ENCODE results near the gene CHST15. TPM values are rescaled to one million over a fixed set of nuclear protein-coding genes. Genes with fewer than 3 reads are reported as not detected.

CHST15 gene
- total and polyA plus RNA-seq, 2 of the 8 experiments (the other 6 are each of a cell fraction or from before 2014, with no cell fraction given), result 8.8 to 9.1 TPM

DNA sequence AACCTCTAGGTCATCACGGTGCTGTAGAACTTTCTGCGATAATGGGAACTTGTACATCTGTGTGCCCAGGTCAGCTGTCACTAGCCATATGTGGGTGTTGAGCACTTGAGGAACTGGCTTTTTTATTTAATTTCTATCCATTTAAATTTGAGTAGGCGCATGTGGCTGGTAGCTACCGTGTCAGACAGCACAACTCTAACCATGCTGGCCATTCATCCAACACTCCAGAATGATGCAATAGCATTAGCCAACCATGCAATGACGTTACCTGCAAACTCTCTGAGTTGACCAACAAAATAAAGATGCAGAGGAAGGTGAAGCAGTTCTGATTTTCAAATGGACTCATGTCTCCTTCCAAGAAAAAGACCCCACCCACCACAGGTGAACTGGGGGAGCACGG lies 24.4 kb upstream of the CHST15 start:
- Histone ChIP-seq H3K79me1 (ENCODE audit: low read depth, low read length) (no peaks in the 10 kb centered on the region), H3K27me3 (replicated peaks in 1 of 4; ENCODE audit: control insufficient read depth in 3 of 4, extremely low read depth in 1 of 4, insufficient read depth in 3 of 4, low read length in 3 of 4) (no peaks in the 10 kb centered on the region; a peak in 1 of 7 replicates), H3K56ac (replicated peaks; ENCODE audit: insufficient read length, low read depth, low read length) (no peak overlapping the region), H4K20me1 (replicated peaks in 1 of 2; ENCODE audit: control insufficient read depth in 1 of 2, insufficient read depth in 2 of 2, low read length in 2 of 2) (peaks cover 0 to 7% of the 10 kb centered on the region in 2 experiments), H2BK5ac (ENCODE audit: low read depth, low read length) (no peak overlapping the region), H3K4me3 (ENCODE audit: extremely low read depth in 1 of 4, insufficient read depth in 2 of 4, low read depth in 3 of 4, low read length in 4 of 4) (no peak overlapping the region), H3K4me1 (replicated peaks in 1 of 4; ENCODE audit: control insufficient read depth in 3 of 4, insufficient read depth in 4 of 4, low read length in 3 of 4) (no peaks in the 10 kb centered on the region; a peak in 1 of 7 replicates), H2BK120ac (replicated peaks; ENCODE audit: low read depth, low read length) (no peak overlapping the region), H3K14ac (ENCODE audit: insufficient read length) (no peak overlapping the region), H2AFZ (ENCODE audit: low read length) (no peak overlapping the region; the same call in 1 of the 2 replicates), H3K23me2 (ENCODE audit: low read depth, low read length) (peaks cover 13% of the 10 kb centered on the region; the same call in 1 of the 2 replicates), H3K4ac (replicated peaks; ENCODE audit: insufficient read length, low read depth, low read length) (no peak overlapping the region), H2BK12ac (ENCODE audit: low read depth, low read length) (no peak overlapping the region), H3K9me3 (ENCODE audit: insufficient read depth in 2 of 2, low read depth in 1 of 2, low read length in 1 of 2) (no peaks in the 10 kb centered on the region), H4K91ac (replicated peaks; ENCODE audit: insufficient read length, low read length) (no peak overlapping the region), H3K4me2 (ENCODE audit: insufficient read depth in 1 of 2, low read depth in 2 of 2, low read length in 2 of 2) (no peak overlapping the region), H4K8ac (ENCODE audit: extremely low read depth, insufficient read depth, low read length) (no peak overlapping the region), H3K27ac (ENCODE audit: low read depth, low read length) (no peak overlapping the region), H3K79me2 (ENCODE audit: control insufficient read depth in 1 of 2, insufficient read depth in 2 of 2, low read length in 2 of 2) (no peaks in the 10 kb centered on the region), H2AK5ac (ENCODE audit: low read depth, low read length) (no peak overlapping the region), H2BK15ac (ENCODE audit: low read length) (no peak overlapping the region), H3K18ac (ENCODE audit: extremely low read depth, low read length) (no peak overlapping the region), H3K9ac (replicated peaks in 1 of 4; ENCODE audit: extremely low read depth in 1 of 4, low read depth in 3 of 4, low read length in 3 of 4) (no peak overlapping the region), H3K23ac (ENCODE audit: insufficient read length) (no peak overlapping the region), H4K5ac (ENCODE audit: insufficient read length, low read depth, low read length) (no peak overlapping the region), H3K36me3 (ENCODE audit: control insufficient read depth in 2 of 4, insufficient read depth in 4 of 4, low read length in 3 of 4) (no peaks in the 10 kb centered on the region), H2BK20ac (ENCODE audit: low read length) (no peak overlapping the region)
- 93% methylated on average over 6 of the region's 6 CpGs; no CpG with 5 or more reads in 1 of the 2 experiments for WGBS, 2 experiments (ENCODE audit: extremely low coverage in 1 of 2, insufficient coverage in 1 of 2, insufficient read length in 1 of 2, insufficient replicate concordance in 2 of 2, low coverage in 1 of 2, low lambda C conversion rate in 2 of 2, missing lambda C conversion rate in 1 of 2)
- TF ChIP-seq CBX8 (IDR thresholded peaks at IDR 0.05; ENCODE audit: borderline replicate concordance, low read depth, low read length) (no peak), BCL11A (IDR thresholded peaks at IDR 0.05; ENCODE audit: low read depth in 2 of 2, low read length in 2 of 2) (no peak), SP1 (IDR thresholded peaks at IDR 0.05; ENCODE audit: low read depth, low read length) (no peak), CEBPB (IDR thresholded peaks at IDR 0.05; ENCODE audit: low read depth, low read length) (peak; percentile 47; the same call in 1 of the 2 replicates), JUND (IDR thresholded peaks at IDR 0.05; ENCODE audit: low read length) (no peak)
- DNase-seq (ENCODE audit: low read depth in 1 of 2, low spot score in 2 of 2) (no peak), FAIRE-seq (no peak)
- POLR2A ChIA-PET (ENCODE audit: partially characterized antibody), result interaction anchor here (1.5 kb wide), 1 partner anchor 25 kb away, joined by 3 read pairs; the partner anchor contains the start of gene CHST15
- CTCF ChIA-PET (ENCODE audit: partially characterized antibody), result interaction anchor here (1.8 to 5.7 kb wide), 2 partner anchors 9 to 11 kb away, joined by 6 to 24 read pairs; no protein-coding TSS in a partner anchor
